HG02870 (cell line): ENCODE measurements around the gene CHRNB1.

Source experiments
- ATAC-seq: cut with Tn5 transposase; IDR thresholded peaks from one replicate; pipeline ENCODE4 v1.9.1; 2021; ENCODE audit warnings: mild to moderate bottlenecking, moderate library complexity; ENCODE audit not compliant: unreplicated experiment

CHRNB1 gene

DNA sequence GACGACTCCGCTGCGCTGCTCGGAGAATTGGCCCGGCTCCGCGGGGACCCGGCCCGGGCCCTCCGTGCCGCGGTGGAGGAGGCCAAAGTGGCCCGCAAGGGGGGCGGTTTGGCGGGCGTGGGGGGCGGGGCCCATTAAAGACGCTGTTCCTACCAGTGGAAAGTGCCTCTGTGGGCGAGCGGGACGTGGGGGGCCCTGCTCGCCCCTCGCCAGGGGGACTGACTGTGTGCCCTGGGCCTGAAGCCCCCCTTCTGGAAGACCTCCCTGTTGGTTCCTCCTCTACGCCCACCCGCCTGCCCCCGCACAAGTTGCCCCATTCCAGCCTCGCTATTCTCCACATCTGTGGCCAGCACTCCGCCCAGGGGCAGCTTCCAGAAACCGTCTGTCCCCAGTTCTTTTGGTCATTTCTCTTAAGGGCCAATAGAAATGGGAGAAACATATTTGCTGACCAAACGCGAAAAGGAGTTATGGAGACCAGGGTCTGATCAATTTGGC lies 7.4 kb upstream of the CHRNB1 start:
- no peak for ATAC-seq

DNA sequence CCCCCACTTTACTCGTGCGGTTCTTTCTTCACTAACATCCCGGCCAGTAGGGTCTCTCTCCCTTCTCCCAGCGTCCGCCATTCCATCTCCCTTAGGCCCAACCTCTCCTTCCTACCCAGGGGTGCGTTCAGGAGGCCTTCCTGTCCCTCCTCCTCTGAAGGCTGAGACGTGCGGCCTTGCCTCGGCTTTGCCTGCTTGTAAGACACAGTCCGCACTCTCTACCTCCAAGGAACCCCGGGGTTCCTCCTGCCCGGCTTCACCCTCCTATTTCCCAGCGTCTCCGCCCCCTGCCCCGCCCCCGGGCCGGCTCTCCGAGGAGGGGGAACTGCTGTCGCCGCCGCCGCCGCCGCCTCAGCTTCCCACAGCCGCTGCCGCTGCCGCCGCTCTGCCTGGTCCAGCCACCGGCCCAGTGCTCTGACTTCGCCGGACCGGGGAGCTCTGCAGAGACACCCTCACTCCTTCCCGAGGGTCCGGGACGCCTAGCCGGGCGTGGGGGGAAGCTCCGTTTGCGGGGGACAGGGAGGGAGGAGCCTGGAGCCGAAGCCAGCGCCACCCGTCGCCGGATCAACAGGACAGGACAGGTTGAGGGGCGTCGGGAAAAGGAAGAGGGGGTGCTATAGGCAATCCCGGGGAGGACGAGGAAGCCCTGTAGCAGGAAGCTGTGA lies 6.8 kb upstream of the CHRNB1 start:
- no peak for ATAC-seq

DNA sequence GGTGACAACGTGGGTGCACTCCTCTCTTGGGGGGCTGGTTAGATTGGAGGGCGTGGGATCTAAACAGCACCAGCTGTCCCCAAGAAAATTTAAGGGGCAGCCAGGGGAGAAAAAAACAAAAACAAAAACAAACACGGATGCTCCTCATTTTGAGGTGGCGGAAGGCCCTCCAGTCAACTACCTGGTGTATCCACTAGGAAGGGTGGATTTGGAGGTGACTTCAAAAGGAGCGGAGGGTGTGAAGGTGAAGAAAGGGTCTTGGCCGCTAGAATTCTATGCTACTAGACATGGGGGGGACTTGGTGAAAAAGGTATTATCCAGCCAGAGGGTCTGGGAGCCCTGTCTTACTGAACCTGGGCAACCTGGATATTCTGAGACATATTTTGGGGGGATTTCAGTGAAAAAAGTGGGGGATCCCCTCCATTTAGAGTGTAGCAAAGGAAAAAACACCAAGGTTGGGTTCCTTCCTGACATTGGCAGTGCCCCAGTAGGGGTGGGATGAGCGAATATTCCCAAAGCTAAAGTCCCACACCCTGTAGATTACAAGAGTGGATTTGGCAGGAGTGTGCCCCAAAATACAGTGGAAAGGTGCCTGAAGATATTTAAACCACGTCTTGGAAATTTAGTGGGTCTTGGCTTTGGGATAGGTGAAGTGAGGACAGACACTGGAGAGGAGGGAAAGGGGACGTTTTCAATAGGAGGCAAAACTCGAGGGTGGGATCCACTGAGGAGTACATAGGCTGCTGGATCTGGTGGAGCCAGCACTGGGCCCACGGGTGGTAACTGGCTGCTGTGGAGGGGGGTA lies 6.0 kb upstream of the CHRNB1 start:
- no peak for ATAC-seq

GRCh38 chr17:7439462-7440112 lies 5.3 kb upstream of the CHRNB1 start, which contains the start of gene FGF11:
TSS of gene FGF11 (plus strand) at chr17:7439512. CDS start at chr17:7439621, 109 bp downstream.
- ATAC-seq: no peak

- no peak for ATAC-seq
Measured at GRCh38 chr17:7440113-7440833, 4.6 kb upstream of the CHRNB1 start.

- ATAC-seq: no peak
Measured at GRCh38 chr17:7440834-7441195, 4.0 kb upstream of the CHRNB1 start.

DNA sequence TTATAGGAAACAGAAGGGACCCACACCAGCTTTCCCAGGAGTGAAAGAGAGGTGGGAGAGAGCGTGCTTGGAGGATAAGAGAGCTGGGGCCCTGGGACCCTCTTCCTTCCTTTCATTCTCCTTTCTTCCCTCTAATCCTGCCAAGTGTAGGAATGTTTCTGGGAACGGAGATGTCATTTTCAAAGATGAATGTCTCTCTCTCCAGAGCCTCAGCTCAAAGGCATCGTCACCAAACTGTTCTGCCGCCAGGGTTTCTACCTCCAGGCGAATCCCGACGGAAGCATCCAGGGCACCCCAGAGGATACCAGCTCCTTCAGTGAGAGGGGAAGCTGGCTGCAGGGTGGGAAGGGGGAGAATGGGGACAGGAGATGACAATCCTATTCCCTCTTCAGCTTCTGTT lies 3.6 kb upstream of the CHRNB1 start:
- no peak for ATAC-seq

DNA sequence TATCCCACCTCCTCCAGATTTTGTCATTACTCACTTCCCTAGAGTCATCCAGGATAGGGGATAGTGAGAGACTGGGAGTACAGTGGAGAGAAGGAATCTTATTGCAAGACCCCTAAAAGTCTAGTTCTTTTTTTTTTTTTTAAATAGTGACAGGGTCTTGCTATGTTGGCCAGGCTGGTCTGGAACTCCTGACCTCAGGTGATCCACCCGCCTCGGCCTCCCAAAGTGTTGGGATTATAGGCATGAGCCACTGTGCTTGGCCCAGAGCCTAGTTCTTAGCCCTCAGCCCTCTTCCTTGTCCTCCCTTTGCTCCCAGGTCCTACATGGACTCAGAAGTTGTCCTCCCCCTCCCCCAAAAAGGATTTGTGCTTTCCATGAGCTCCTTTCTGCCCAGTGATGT lies 2.7 kb upstream of the CHRNB1 start:
- no peak for ATAC-seq

GRCh38 chr17:7443499-7444485 lies 1.1 kb upstream of the CHRNB1 start:
- no peak for ATAC-seq

DNA sequence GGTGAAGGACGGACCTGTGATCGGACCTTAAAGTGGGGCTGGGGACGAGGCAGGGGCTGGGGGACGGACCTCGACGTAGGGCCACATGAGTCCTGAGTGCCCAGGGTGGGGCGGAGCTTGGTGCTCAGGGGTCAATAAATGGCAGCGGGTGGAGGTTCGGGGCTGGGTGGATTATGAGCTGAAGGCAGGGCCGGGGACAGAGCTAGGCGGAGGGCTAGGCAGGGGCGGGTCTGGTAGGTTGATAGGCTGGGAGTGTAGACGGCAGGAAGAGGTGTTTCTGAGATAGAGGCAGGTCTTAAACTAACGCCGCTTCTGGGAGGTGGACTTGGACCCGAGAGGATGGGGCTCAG lies 733 bp downstream of the CHRNB1 start:
- ATAC-seq: no peak

GRCh38 chr17:7448461-7448860 lies 3.6 kb downstream of the CHRNB1 start:
- ATAC-seq: no peak

DNA sequence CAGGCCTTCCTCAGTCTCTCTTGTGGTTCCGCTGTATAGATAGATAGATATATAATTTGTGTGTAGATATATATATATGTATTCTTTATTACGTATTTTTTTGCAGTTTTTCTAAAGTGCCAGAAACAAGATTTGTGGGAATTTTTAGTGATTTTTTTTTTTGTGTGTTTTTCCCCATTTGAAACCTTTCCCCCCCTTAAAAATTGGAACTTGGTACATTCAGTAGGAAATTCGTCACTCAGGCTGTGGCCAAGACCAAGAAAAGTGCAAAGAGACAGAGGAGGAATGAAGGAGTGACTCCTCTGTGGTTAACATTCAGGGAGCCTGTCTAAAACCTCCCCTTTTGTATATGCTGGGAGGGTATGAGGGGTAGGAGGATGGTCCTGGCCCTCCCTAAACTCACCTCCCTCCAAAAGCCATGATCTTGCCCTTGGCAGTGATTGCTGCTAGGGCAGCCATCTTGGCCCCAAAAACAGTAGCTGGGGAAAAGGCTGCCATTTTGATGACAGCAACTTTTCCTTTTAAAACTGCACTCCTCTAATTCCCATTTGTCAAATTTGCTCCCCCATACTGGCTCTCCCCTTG lies 15.2 kb downstream of the CHRNB1 start:
- no peak for ATAC-seq

DNA sequence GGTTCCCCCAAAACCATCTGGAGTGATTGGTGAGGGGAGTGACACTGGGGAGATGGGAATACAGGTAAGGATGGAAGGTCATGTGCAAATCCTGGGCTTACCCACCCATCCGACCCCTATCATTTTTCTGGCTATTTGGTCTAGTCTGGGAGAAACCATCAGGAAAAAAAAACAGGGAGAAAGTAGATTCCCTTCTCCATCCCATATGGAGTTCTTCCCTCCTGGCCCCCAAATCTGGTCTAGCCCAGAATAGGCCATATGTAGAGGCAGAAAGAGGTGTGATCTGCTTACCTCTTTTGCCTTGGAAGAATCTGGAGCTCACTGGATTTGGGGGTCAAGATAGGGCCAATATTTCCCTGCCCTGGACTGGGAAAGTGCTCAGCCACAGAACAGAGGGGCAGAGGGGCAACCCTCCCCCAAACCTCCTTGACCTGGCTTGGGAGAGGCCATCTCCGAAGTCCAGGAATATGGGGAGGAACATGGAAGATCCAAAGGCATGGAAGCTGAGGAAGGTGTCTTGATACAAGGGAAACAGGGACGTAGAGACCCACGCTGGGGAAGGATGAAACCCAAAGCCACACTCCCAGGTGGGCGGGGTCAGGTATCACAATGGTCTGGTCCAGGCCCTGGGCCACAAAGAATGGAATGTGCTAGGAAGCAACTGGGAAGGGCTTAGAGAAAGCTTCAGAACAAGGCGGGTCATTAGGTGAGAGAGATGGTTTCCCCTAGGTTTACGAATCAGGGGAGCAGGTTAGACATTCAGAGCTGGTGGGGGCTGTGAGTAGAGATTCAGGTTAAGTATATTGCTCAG lies 16.2 kb downstream of the CHRNB1 start:
- ATAC-seq: no peak

GRCh38 chr17:7462474-7463371 lies 17.9 kb downstream of the CHRNB1 start:
- ATAC-seq: no peak

DNA sequence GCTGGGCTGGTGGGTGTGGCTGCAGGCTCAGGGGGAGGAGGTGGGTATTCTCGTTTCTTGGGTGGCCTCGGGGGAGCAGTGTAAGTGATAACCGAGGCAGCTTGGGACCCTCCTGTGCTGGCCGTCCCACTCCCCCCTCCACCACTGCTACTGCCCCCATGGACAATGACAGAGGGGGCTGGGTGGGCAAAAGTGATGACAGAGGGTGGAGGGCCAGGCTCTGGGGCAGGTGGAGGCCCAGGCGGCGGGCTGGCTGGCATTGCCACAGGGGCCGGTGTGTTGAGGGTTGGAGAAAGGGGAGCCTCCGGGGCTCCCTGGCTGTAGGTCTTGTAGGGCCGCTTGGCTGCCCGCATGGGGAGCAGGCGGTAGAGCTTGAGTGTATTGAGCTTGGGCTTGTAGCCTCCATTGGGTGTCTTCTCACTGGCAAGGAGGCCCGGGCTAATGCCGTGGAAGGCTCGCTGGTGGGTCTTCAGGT lies 18.5 kb downstream of the CHRNB1 start:
- no peak for ATAC-seq

- no peak for ATAC-seq
Measured at GRCh38 chr17:7464081-7464480, 19.2 kb downstream of the CHRNB1 start.

- no peak for ATAC-seq
Measured at GRCh38 chr17:7465597-7466275, 20.9 kb downstream of the CHRNB1 start.
